ENCODE measurements around the gene CDCA7L. TPM values are rescaled to one million over a fixed set of nuclear protein-coding genes. Genes with fewer than 3 reads are reported as not detected.
"Not testable (repeated sequence)": the region's sequence is repeated elsewhere in the genome, so short reads cannot be mapped to it uniquely, and the experiment has no call there.

The CDCA7L gene
- total RNA-seq, 2 experiments from 2014 or later, result 123 to 128 TPM

DNA sequence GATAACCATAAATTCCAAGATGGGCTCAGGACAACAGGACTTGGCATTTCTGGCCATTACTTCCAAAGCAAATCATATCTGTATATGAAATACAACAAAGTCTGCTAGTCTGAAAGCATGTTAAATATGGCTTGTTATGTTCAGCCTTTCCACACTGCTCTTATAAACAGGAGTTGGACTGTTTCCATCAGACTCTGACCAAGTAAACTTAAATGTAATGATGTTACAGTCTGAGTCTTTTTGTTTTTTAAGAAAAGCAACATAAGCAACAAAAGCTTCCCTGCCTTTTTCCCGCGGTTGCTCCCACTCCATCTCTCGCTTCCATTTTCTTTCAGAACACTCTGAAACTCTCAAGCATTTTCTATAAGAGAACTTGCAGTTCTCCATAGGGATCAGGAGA lies 8.1 kb upstream of the CDCA7L start:
- no peak overlapping the region for H3K27ac Mint-ChIP-seq
- H3K36me3 Mint-ChIP-seq, result no peaks in the 10 kb centered on the region
- H3K27me3 Mint-ChIP-seq, result no peaks in the 10 kb centered on the region
- H3K4me1 Mint-ChIP-seq, result peaks cover 3% of the 10 kb centered on the region
- DNase-seq, result no peak
- H3K9me3 Mint-ChIP-seq, result no peaks in the 10 kb centered on the region
- H3K4me3 Mint-ChIP-seq, result no peak overlapping the region

DNA sequence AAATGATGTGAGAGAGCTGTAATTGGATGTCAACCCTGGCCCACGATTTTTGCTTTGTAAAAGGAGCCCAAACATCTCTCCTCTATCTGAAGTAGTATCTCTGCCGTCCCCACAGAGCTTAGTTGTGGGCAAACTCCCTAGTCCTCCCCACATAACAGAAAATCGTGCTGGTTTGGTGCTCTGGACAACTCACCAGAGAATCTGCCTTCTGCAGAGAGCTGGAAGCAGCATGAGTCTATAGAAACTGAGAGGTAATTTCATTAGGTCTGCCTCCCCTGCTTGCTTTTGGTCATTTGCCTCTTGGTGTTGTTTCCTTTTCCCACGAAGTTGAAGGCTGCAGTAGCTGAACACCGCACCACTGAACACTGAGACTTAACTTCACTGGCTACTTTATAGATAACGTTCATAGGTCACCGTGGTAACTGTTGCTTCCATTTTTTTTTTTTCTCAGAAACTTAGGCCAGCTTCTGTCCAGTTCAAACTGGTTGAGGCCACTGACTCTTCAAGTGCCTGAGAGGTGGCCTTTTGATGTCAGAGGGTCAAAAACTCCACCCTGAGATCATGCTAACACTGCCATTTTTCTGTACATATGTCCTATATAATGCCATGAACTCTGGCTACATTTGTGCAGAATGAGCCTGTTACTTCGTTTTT lies 3.3 kb upstream of the CDCA7L start:
- H3K36me3 Mint-ChIP-seq, result peaks cover 3% of the 10 kb centered on the region
- no peaks in the 10 kb centered on the region for H3K9me3 Mint-ChIP-seq
- no peak overlapping the region for H3K27ac Mint-ChIP-seq
- DNase-seq, result no peak
- H3K27me3 Mint-ChIP-seq, result no peaks in the 10 kb centered on the region
- no peak overlapping the region for H3K4me3 Mint-ChIP-seq
- peaks cover 31% of the 10 kb centered on the region for H3K4me1 Mint-ChIP-seq

DNA sequence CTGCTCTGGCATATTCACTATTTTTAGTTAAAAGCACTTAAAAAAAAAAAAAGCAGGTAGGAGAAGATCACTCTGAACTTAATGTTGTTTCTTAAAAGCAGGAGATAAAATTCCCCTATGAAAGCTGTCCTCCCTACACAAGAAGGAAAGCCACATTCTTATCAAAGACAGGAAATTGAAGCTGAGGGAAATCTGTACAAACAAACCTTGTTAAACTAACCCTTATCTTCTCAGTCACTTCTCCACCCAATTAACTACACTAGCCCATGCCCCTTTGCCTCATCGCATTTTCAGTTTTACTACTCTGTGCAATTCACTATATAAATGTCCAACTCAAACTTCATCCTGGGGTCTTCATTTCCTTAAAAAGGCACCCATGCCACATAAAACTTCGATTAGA lies 2.7 kb upstream of the CDCA7L start:
- Mint-ChIP-seq H3K9me3 (no peaks in the 10 kb centered on the region), H3K4me3 (no peak overlapping the region), H3K36me3 (peaks cover 6% of the 10 kb centered on the region)

DNA sequence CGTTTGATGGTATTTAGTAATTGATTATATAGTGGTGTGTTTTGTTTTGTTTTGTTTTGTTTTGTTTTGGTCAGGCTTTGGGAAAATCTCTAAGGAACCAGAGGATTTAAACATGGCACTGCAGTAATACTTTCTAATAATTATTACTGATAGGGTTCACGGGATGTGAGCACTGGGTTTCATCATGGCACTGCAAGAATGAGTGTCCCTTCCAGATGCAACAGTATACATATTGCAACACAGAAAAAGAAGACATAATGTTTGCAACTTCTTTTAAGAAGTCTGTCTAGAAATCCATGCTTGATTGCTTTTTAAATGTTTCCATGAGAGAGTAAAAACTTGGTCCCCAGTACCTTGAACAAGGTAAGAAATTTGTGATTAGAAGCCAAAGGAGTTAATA lies 2.2 kb upstream of the CDCA7L start:
- Mint-ChIP-seq H3K4me1 (peaks cover 41% of the 10 kb centered on the region), H3K27ac (no peak overlapping the region), H3K36me3 (peaks cover 10% of the 10 kb centered on the region), H3K27me3 (no peaks in the 10 kb centered on the region), H3K9me3 (no peaks in the 10 kb centered on the region), H3K4me3 (no peak overlapping the region)
- no peak for DNase-seq

More for the DNA sequence above, 2.7 kb upstream of the CDCA7L start:
- H3K27me3 Mint-ChIP-seq, result no peaks in the 10 kb centered on the region
- DNase-seq, result no peak
- no peak overlapping the region for H3K27ac Mint-ChIP-seq
- H3K4me1 Mint-ChIP-seq, result peaks cover 37% of the 10 kb centered on the region

DNA sequence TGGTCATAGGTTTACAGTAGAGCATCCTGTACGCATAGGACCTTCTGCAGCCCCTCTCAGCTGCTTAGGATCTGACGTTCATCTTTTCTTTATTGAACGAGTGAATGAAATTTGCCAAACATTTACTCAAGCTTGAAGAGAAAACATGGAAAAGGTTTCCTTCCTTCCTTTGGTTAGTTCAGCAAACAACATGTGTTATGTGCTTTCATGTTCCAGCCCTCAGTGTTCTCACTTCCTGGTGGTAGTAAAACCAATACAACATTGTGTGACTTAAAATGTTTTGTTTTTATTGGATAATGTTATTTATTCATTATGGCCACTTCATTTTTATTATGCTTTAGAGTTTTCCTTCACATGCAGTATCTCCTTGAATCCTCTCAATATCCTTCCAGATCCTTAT lies 1.4 kb upstream of the CDCA7L start:
- H3K4me3 Mint-ChIP-seq, result no peak overlapping the region
- DNase-seq, result no peak
- H3K36me3 Mint-ChIP-seq, result peaks cover 18% of the 10 kb centered on the region
- peaks cover 49% of the 10 kb centered on the region for H3K4me1 Mint-ChIP-seq
- H3K27ac Mint-ChIP-seq, result no peak overlapping the region
- no peaks in the 10 kb centered on the region for H3K27me3 Mint-ChIP-seq
- no peaks in the 10 kb centered on the region for H3K9me3 Mint-ChIP-seq

DNA sequence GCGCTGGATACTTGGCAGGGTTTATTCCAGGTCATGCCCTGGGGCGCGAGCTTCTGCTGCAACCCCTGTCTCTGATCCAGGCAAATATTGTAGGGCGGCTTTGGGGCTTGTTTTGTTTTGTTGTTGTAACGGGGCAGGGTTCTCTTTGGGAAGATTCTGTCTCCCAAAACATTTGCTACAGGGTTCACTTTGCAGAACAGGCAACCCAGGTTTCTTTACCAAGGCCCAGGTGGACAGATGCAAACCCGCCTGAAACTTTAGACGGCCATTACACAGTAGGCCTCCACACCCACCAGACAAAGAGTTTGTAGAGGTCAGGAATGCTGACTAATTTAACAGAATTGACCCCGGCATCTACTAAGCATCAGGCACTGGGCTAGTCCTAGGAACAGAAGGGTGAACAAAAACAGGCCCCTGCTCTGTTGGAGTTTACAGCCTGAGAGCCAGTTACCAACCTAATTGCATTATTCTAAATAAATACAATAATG lies 567 bp upstream of the CDCA7L start:
- peaks cover 57% of the 10 kb centered on the region for H3K4me1 Mint-ChIP-seq
- H3K27me3 Mint-ChIP-seq, result peaks cover 3% of the 10 kb centered on the region
- H3K9me3 Mint-ChIP-seq, result no peaks in the 10 kb centered on the region
- DNase-seq, result no peak
- peaks cover 25% of the 10 kb centered on the region for H3K36me3 Mint-ChIP-seq
- H3K4me3 Mint-ChIP-seq, result peak overlapping the region; percentile 93
- H3K27ac Mint-ChIP-seq, result peak overlapping the region; percentile 96

DNA sequence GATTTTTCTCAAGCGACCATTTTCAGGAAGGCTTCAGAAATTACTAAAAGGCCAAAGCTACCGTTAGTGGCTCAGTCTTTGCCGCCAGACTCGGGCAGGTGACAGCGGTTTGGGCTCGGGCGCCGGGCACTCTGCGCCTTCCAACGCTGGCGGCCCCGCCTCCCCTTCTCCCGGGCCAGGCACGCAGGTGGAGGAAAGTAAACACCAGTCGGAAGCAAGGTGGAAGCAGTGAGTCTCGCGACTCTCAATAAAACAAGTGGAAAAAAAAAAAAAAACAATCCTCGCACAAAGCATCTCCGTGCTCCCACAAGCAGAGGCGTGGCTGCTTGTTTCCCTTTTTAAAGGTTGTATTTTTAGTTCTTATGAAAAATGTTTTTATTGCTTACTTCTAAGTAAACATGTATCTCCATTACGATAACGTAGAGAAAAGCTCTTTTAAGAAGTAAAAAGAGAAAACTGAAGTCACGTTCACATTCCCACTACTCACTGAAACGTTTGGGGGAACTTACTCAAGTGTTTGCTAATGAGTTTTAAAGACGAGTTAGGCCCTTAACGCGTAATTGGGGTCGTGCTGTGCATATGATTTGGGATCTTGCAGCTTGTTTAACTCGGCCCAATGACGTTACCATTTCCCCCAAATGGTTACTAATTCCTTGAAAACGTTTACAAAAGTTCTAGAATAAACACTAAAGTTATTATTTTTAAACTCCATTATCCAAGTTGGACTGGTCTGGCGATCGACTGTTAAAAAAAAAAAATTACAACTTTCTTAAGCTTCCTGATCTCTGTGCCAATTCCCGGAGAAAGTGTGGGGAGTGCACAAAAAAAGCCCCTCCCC lies 864 bp downstream of the CDCA7L start:
- H3K36me3 Mint-ChIP-seq, result peaks cover 33% of the 10 kb centered on the region
- peaks cover 70% of the 10 kb centered on the region for H3K4me1 Mint-ChIP-seq
- H3K27me3 Mint-ChIP-seq, result peaks cover 3% of the 10 kb centered on the region
- DNase-seq, result peak; percentile 76
- H3K27ac Mint-ChIP-seq, result peak overlapping the region; percentile 96
- H3K4me3 Mint-ChIP-seq, result peak overlapping the region; percentile 93
- H3K9me3 Mint-ChIP-seq, result no peaks in the 10 kb centered on the region

DNA sequence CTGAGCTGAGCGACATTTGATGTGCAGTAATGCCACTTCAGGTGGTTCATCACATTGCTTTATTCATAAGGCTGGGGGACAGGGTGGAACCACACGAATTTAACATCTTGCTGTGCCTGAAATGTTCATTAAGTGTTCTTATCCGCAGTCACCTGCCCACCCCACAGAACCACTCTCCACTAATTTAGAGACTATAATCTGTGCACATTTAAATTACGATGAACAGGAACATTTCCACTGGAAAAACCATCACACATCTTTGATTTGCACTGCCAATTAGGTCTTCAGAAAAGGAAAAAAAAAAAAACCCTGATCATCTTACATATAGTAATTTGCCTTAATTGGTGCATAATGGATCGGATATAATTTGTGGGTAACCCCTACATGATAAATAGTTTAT lies 2.3 kb downstream of the CDCA7L start:
- H3K4me1 Mint-ChIP-seq, result peaks cover 78% of the 10 kb centered on the region
- peaks cover 43% of the 10 kb centered on the region for H3K36me3 Mint-ChIP-seq
- H3K9me3 Mint-ChIP-seq, result no peaks in the 10 kb centered on the region
- H3K27ac Mint-ChIP-seq, result no peak overlapping the region
- H3K27me3 Mint-ChIP-seq, result peaks cover 3% of the 10 kb centered on the region
- no peak for DNase-seq
- peak overlapping the region; percentile 93 for H3K4me3 Mint-ChIP-seq

DNA sequence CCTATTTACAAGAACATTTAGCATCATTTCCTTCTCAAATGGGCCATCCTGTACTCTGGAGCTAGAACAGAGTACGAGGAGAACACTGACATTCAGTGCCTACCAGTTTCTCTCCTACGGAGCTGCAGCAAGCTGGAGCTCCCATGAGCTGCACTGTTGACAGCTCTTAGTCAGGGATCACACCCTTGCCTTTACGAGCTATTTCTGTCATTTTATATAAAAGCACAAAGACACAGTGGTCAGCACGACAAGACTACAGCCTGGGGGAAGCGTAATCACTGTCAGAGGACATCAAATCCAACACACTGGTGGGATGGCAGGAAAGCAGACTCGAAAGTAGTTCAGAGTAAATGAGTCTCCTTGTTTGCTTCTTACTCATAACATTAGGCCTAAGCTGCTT lies 2.7 kb downstream of the CDCA7L start:
- peaks cover 78% of the 10 kb centered on the region for H3K4me1 Mint-ChIP-seq
- H3K27ac Mint-ChIP-seq, result no peak overlapping the region
- H3K36me3 Mint-ChIP-seq, result peaks cover 48% of the 10 kb centered on the region
- no peaks in the 10 kb centered on the region for H3K9me3 Mint-ChIP-seq
- no peak for DNase-seq
- H3K4me3 Mint-ChIP-seq, result peak overlapping the region; percentile 93
- H3K27me3 Mint-ChIP-seq, result peaks cover 3% of the 10 kb centered on the region

DNA sequence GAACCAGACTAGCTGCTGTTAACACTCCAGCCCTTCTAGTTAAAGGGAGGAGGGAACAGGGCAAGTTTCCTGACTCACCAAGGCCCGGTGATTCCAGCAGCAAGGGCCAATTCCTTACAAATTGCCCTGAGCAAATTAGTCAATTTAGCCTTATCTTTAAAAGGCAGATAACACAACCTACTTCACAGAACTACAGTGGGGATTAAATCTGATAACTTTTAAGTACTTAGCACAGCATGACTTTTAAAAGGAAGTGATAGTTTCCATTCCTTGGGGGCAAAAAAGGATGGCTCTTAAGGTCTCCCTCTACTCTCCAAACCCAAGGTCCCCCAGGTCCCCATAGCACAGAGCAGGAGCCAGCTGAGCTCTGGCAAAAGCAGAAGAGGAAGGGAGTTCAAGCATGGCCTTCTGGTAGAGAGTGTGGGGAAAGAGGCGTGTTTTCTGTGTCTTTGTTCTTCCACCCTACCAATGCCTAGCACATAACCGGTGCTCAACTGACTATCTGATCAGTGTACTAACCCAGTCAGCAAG lies 4.0 kb downstream of the CDCA7L start:
- Mint-ChIP-seq H3K27me3 (peaks cover 3% of the 10 kb centered on the region), H3K27ac (peak overlapping the region; percentile 79), H3K4me1 (peaks cover 70% of the 10 kb centered on the region), H3K36me3 (peaks cover 61% of the 10 kb centered on the region), H3K9me3 (peaks cover 4% of the 10 kb centered on the region), H3K4me3 (peak overlapping the region; percentile 51)
- no peak for DNase-seq

DNA sequence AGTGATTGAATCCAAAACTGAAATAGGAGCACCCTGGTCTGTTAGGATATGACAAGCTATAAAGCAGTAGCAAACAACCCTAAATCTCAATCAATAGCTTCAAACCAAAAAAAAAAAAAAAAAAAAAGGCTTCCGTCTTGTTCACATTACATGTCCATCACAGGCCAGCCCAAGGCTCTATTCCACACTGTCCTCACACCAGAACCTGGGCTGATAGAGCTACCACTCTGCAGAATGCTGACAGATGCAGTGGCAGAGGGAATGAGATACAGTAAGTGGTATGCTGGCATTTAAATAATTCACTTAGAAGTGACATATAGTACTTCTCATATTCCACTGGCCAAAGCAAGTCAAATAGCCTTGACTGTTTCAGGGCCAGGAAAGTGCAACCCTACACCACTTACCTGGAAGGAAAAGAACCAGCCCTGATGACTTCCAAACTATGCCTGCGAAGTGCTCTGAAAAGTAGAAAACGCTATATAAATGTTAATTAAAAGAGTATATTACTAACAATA lies 5.8 kb downstream of the CDCA7L start:
- peaks cover 75% of the 10 kb centered on the region for H3K36me3 Mint-ChIP-seq
- no peak for DNase-seq
- peak overlapping the region; percentile 96 for H3K27ac Mint-ChIP-seq
- H3K9me3 Mint-ChIP-seq, result peaks cover 12% of the 10 kb centered on the region
- peaks cover 3% of the 10 kb centered on the region for H3K27me3 Mint-ChIP-seq
- peaks cover 70% of the 10 kb centered on the region for H3K4me1 Mint-ChIP-seq
- peak overlapping the region; percentile 69 for H3K4me3 Mint-ChIP-seq

DNA sequence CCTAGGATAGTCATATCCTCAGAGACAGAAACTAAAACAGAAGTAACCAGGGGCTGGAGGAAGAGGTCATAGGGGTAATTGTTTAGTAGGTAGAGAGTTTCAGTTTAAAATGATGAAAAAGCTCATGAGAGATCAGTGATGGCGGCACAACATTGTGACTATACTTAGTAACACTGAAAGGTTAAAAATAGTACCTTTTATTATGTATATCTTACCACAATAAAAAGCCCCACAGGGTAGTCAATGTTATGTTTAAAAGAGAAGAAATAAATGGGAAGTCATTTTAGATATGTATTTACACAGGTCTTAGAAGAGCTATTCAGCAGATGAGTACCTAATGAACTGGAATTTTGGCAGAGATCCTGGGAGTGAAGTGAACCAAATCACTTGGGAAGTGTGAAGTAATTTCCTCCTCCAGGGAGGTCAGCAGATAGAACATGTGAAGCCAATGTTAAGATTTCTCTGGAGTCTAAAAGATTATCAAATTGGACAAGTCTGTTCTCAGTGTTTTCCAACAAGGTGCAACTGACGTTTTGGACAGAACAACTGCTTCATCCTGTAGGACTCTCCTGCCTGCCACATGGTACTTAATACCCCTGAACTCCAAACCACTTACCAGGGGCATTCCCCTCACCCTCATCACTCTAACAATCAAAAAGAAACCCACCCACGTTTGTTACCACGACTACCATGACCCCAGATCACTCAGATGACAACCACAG lies 6.4 kb downstream of the CDCA7L start:
- Mint-ChIP-seq H3K4me3 (peak overlapping the region; percentile 69), H3K4me1 (peaks cover 73% of the 10 kb centered on the region), H3K27ac (peak overlapping the region; percentile 96), H3K27me3 (peaks cover 3% of the 10 kb centered on the region), H3K9me3 (peaks cover 16% of the 10 kb centered on the region), H3K36me3 (peaks cover 78% of the 10 kb centered on the region)
- peak; percentile 71 for DNase-seq

DNA sequence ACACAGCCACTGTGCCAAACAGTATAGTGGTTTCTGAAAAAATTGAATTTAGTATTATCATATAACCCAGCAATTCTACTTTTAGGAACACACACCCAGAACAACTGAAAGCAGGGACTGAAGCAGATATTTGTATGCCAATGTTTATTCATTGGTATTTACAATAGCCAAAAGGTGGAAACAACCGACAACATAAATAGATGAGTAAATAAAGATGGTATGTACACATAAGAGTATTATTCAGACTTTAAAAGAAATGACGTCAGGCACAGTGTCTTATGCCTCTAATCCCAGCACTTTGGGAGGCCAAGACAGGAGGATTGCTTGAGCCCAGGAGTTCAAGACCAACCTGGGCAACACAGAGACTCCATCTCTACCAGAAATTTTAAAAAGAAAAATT lies 7.2 kb downstream of the CDCA7L start:
- Mint-ChIP-seq H3K4me3 (peak overlapping the region; percentile 69), H3K27ac (peak overlapping the region; percentile 96), H3K9me3 (peaks cover 18% of the 10 kb centered on the region), H3K36me3 (peaks cover 83% of the 10 kb centered on the region), H3K27me3 (peaks cover 3% of the 10 kb centered on the region), H3K4me1 (peaks cover 75% of the 10 kb centered on the region)
- DNase-seq, result no peak

DNA sequence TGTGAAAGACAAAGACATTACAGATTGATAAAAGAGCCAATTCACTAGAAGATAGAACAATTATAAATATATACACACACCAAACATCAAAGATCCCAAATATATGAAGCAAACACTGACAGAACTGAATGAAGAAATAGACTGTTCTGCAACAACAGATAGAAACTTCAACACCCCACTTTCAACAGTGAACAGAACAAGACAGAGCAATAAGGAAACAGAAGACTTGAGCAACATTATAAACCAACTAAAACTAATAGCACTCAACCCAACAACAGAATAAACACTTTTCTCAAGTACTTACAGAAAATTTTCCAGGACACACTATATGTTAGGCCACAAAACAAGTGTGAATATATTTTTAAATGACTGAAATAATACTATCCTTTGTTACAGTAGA lies 10.9 kb downstream of the CDCA7L start:
- Mint-ChIP-seq H3K4me3 (no peak overlapping the region), H3K4me1 (peaks cover 45% of the 10 kb centered on the region), H3K27ac (no peak overlapping the region), H3K27me3 (no peaks in the 10 kb centered on the region), H3K9me3 (peaks cover 29% of the 10 kb centered on the region), H3K36me3 (peaks cover 87% of the 10 kb centered on the region)
- no peak for DNase-seq

DNA sequence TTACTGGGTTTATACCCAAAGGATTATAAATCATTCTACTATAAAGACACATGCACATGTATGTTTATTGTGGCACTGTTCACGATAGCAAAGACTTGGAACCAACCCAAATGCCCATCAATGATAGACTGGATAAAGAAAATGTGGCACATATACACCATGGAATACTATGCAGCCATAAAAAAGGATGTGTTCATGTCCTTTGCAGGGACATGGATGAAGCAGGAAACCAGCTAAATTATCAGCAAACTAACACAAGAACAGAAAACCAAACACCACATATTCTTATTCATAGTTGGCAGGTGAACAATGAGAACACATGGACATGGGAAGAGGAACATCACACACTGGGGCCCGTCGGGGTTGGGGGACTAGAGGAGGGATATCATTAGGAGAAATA lies 12.4 kb downstream of the CDCA7L start:
- peaks cover 35% of the 10 kb centered on the region for H3K9me3 Mint-ChIP-seq
- peaks cover 89% of the 10 kb centered on the region for H3K36me3 Mint-ChIP-seq

More for the DNA sequence above, 12.4 kb downstream of the CDCA7L start:
- H3K4me3 Mint-ChIP-seq, H3K27ac Mint-ChIP-seq, H3K27me3 Mint-ChIP-seq, DNase-seq: not testable (repeated sequence)
- peaks cover 36% of the 10 kb centered on the region for H3K4me1 Mint-ChIP-seq
